GM12864 (cell line): ENCODE data around the gene P2RX3.

Experiments
- DNase-seq: peaks from one replicate; pipeline ENCODE4 v3.0.0-alpha.2; 2011; ENCODE audit warnings: low read depth
- H3K4me3 ChIP-seq: 2 replicates; pipeline ENCODE4 v1.5.1; 2011; ENCODE audit warnings: mild to moderate bottlenecking, low read depth, low read length, control low read depth
- CTCF ChIP-seq: IDR thresholded peaks from 2 replicates; pipeline ENCODE4 v1.5.1; 2011; ENCODE audit warnings: low read depth, mild to moderate bottlenecking, moderate library complexity, low read length, control low read depth, inconsistent platforms; ENCODE audit errors: missing control alignments

The P2RX3 gene

GRCh38 chr11:57375490-57375889, 37.3 kb downstream of the P2RX3 start:
- no peak for TF ChIP-seq CTCF
- no peak overlapping the region for H3K4me3 ChIP-seq
- no peak for DNase-seq

- H3K4me3 ChIP-seq = no peak overlapping the region
- no peak for DNase-seq
- no peak for TF ChIP-seq CTCF
These were observed 38.2 kb downstream of the P2RX3 start for GRCh38 chr11:57376095-57377090.

- DNase-seq = no peak
- no peak overlapping the region for H3K4me3 ChIP-seq
- TF ChIP-seq CTCF = no peak
These were observed 39.0 kb downstream of the P2RX3 start for GRCh38 chr11:57377107-57377506.

- TF ChIP-seq CTCF = no peak
- H3K4me3 ChIP-seq = no peak overlapping the region
- DNase-seq = no peak
These were observed 40.0 kb downstream of the P2RX3 start for GRCh38 chr11:57378186-57378585.

GRCh38 chr11:57379732-57380131, 41.6 kb downstream of the P2RX3 start:
- no peak for TF ChIP-seq CTCF
- H3K4me3 ChIP-seq = no peak overlapping the region
- no peak for DNase-seq

- no peak for DNase-seq
- no peak for TF ChIP-seq CTCF
- no peak within 1 kb of the TSS for H3K4me3 ChIP-seq
These were observed 42.8 kb downstream of the P2RX3 start, which contains the start of gene PRG3 for GRCh38 chr11:57380975-57381374. Gene PRG3, minus strand, starts transcription at chr11:57381150. Its CDS starts 442 bp downstream, at chr11:57380708.
